ENCODE results near the gene CCL2.

CCL2 gene

DNA sequence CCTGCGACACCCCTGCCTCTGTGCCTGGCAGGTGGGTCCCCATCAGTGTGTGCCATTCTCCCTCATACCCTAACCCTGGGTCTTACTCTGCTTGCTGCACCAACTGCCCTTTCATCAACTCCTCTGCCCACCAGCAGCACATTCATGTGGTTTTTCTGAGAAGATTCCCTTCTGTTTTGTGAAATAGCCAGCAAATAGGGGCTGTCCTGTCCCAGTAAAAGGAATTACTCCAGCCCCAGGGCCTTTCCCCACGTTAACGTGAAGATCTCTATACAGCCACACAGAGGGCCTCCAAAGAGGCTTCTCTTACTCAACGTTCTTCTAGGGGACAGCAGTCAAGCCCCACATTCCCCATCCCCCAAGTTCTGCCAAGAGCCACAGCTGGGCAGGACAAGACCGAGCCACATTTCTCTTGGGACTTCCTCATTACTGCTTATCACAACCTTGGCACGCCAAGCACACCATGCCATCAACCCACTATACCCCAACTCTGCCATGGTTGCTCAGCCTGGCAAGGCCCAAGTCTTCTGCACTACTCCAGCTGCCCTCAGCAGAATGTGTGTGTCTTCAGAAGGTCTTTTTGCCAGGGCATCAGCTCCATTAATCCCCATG, 18.7 kb upstream of the CCL2 start:
- Histone ChIP-seq H3K9ac (ENCODE audit: low read depth in 1 of 2, low read length in 2 of 2) (no peak overlapping the region), H3K4me1 (ENCODE audit: control insufficient read depth in 1 of 2, insufficient read depth in 2 of 2, low read length in 2 of 2) (peaks cover 35 to 40% of the 10 kb centered on the region in 2 donors), H3K27ac (ENCODE audit: low read depth, low read length) (no peak overlapping the region), H3K4me3 (ENCODE audit: low read depth in 1 of 2, low read length in 2 of 2) (no peak overlapping the region), H3K9me3 (ENCODE audit: control insufficient read depth in 1 of 2, low read length in 2 of 2) (no peaks in the 10 kb centered on the region), H3K36me3 (ENCODE audit: control insufficient read depth in 1 of 2, insufficient read depth in 2 of 2, low read length in 2 of 2) (no peaks in the 10 kb centered on the region), H3K27me3 (ENCODE audit: control insufficient read depth in 1 of 2, insufficient read depth in 2 of 2, low read length in 2 of 2) (no peaks in the 10 kb centered on the region)

DNA sequence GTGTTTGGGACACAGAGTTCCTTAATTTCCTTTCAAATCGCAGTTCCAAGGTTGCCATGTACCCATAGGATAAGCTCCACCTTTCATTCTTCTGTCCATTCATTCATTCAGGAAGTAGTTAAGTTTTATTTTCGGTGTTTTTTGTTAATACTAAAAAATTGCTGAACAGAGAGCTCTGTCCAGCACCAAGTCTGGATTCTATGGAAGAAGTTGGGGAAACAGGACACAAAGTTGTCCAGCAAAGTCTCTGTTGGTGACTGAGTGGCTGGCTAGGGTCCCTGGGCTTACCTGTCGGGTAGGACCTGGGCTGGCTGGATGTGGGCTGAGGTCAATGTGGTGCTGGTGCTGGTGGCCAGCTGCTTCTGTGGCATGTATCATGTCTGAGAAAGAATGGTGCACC, 17.6 kb upstream of the CCL2 start:
- Histone ChIP-seq H3K36me3 (ENCODE audit: control insufficient read depth in 1 of 2, insufficient read depth in 2 of 2, low read length in 2 of 2) (no peaks in the 10 kb centered on the region), H3K27ac (ENCODE audit: low read depth, low read length) (no peak overlapping the region), H3K9ac (ENCODE audit: low read depth in 1 of 2, low read length in 2 of 2) (no peak overlapping the region), H3K4me1 (ENCODE audit: control insufficient read depth in 1 of 2, insufficient read depth in 2 of 2, low read length in 2 of 2) (peaks cover 35 to 49% of the 10 kb centered on the region in 2 donors), H3K9me3 (ENCODE audit: control insufficient read depth in 1 of 2, low read length in 2 of 2) (no peaks in the 10 kb centered on the region), H3K4me3 (ENCODE audit: low read depth in 1 of 2, low read length in 2 of 2) (no peak overlapping the region), H3K27me3 (ENCODE audit: control insufficient read depth in 1 of 2, insufficient read depth in 2 of 2, low read length in 2 of 2) (no peaks in the 10 kb centered on the region)

DNA sequence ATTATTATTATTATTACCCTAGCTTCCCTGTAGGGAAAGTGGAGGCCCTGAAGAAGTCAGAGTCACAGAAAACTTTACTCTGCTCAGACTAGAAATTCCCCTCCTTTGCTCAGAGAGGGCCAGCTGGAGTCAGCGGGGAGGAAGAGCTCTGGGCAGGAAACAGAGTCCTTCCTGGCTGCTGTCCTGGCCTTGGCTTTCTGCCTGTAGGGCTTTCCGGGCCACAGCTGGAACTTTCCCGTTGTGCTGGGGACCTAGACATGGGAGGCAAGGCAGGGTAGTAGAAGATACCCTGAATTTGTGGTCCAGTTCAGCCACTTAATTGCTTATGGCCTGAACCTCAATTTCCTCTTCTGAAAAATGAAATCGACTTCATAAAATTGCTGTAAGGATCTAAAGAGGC, 14.0 kb upstream of the CCL2 start:
- peaks cover 20 to 35% of the 10 kb centered on the region in 2 donors for H3K4me1 ChIP-seq (ENCODE audit: control insufficient read depth in 1 of 2, insufficient read depth in 2 of 2, low read length in 2 of 2)
- no peak overlapping the region for H3K4me3 ChIP-seq (ENCODE audit: low read depth in 1 of 2, low read length in 2 of 2)
- H3K36me3 ChIP-seq (ENCODE audit: control insufficient read depth in 1 of 2, insufficient read depth in 2 of 2, low read length in 2 of 2) = no peaks in the 10 kb centered on the region
- H3K9me3 ChIP-seq (ENCODE audit: control insufficient read depth in 1 of 2, low read length in 2 of 2) = no peaks in the 10 kb centered on the region
- H3K27me3 ChIP-seq (ENCODE audit: control insufficient read depth in 1 of 2, insufficient read depth in 2 of 2, low read length in 2 of 2) = no peaks in the 10 kb centered on the region
- H3K9ac ChIP-seq (ENCODE audit: low read depth in 1 of 2, low read length in 2 of 2) = no peak overlapping the region
- no peak overlapping the region for H3K27ac ChIP-seq (ENCODE audit: low read depth, low read length)

DNA sequence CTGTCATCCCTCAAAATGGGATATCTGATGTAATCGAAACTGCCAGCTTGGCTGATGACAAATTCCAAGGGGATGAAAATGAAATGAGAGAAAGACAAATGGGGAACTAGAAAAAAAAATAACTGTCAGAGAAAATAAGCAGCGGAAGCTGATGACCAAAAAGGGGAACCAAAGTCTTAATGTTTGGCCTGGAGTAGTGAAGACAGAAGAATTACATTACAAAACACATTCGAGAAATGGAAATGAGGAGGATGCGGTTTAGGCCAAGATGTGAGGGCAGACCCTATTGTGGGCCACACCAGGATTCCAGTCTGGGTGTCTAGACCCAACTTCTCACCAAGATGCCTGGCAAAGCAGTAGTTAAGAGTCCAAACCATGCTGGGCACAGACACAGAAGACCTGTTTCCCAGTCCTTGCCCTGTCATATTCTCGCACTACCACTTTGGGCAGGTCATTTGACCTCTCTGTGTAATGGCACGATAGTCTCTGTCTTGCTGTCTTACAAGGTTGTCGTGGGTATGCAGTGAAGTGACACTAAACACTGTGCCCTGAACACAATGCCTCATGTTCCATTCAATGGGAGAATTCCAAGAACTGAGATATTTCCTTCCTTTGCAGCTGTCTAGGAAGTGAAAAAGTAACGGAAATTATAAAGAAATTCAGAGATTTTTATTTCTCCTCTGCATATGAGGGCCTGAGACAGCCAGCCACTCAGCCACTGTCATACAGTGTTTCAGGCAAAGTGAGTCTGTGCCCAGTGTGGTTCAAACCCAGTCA, 12.3 kb upstream of the CCL2 start:
- no peaks in the 10 kb centered on the region for H3K27me3 ChIP-seq (ENCODE audit: control insufficient read depth in 1 of 2, insufficient read depth in 2 of 2, low read length in 2 of 2)
- H3K9me3 ChIP-seq (ENCODE audit: control insufficient read depth in 1 of 2, low read length in 2 of 2) = no peaks in the 10 kb centered on the region
- no peak overlapping the region for H3K4me3 ChIP-seq (ENCODE audit: low read depth in 1 of 2, low read length in 2 of 2)
- no peaks in the 10 kb centered on the region for H3K36me3 ChIP-seq (ENCODE audit: control insufficient read depth in 1 of 2, insufficient read depth in 2 of 2, low read length in 2 of 2)
- H3K9ac ChIP-seq (ENCODE audit: low read depth in 1 of 2, low read length in 2 of 2) = no peak overlapping the region
- peaks cover 12 to 33% of the 10 kb centered on the region in 2 donors for H3K4me1 ChIP-seq (ENCODE audit: control insufficient read depth in 1 of 2, insufficient read depth in 2 of 2, low read length in 2 of 2)
- H3K27ac ChIP-seq (ENCODE audit: low read depth, low read length) = peak overlapping the region; percentile 57

DNA sequence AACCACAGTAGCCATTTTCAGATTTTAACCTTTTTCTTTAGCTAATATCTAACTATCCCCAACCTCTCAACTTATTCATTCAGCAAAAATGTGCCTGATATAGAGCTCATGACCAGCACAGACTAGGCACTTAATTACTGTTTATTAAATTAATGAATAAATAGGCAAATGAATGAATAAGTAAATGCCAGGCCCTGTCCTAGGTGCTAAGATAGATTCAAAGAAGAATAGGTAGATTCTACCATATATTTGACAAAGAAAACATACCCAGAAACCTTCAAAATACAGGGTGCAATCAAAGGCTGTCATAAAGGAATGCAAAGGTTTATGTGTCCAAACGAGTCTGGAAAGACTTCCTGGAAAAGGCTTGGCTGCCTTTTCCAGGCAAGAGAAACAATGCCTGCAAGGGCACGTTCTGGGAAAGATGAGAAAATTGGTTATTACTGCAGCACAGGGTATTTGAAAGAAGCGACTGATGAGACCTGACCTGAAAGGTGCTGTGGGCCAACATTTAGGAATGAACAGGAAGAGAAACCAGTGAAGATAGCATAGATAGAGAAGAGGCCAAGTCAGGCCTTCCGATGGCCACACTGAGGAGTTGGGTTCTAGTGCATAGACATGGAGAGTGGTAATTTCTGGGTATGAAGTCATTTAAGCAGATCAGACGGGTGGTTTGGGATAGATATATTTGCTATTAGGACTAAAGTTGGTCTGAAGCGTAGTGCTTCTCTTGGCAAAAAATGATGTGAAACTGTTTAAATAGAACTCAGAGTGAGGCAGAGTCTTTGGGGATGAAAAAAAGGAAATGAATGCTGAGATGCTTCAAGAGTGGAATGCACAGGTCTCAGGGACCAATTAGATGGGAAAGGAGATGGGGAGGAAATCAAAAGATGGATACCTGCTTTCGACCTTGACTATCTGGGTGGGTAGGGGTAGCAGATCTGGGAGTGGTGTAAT, 11.4 kb upstream of the CCL2 start:
- Histone ChIP-seq H3K27me3 (ENCODE audit: control insufficient read depth in 1 of 2, insufficient read depth in 2 of 2, low read length in 2 of 2) (no peaks in the 10 kb centered on the region), H3K36me3 (ENCODE audit: control insufficient read depth in 1 of 2, insufficient read depth in 2 of 2, low read length in 2 of 2) (no peaks in the 10 kb centered on the region), H3K27ac (ENCODE audit: low read depth, low read length) (no peak overlapping the region)

DNA sequence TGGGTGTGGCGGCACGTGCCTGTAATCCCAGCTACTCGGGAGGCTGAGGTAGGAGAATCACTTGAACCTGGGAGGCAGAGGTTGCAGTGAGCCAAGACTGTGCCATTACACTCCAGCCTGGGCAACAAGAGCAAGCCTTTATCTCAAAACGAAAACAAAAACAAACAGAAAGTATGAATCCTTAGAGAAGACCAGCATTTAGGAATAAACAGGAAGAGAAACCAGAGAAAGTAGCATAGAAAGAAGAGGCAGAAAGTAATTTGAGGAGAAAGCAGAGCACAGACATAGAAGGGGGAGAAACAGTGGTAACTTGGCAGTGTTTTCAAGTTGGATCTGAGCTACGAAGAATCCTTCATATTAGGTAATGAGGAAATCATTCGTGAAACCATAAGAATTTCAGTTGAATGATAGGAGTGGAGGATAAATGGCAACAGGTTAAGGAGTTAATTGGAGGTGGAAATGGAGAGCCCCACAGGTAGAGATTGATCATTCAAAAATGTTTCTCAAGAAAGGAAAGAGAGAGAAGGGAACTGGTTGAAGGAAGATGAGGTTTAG, 9.7 kb upstream of the CCL2 start:
- Histone ChIP-seq H3K36me3 (ENCODE audit: control insufficient read depth in 1 of 2, insufficient read depth in 2 of 2, low read length in 2 of 2) (no peaks in the 10 kb centered on the region), H3K9me3 (ENCODE audit: control insufficient read depth in 1 of 2, low read length in 2 of 2) (no peaks in the 10 kb centered on the region), H3K27ac (ENCODE audit: low read depth, low read length) (no peak overlapping the region), H3K4me3 (ENCODE audit: low read depth in 1 of 2, low read length in 2 of 2) (no peak overlapping the region), H3K4me1 (ENCODE audit: control insufficient read depth in 1 of 2, insufficient read depth in 2 of 2, low read length in 2 of 2) (peaks cover 30 to 47% of the 10 kb centered on the region in 2 donors), H3K27me3 (ENCODE audit: control insufficient read depth in 1 of 2, insufficient read depth in 2 of 2, low read length in 2 of 2) (no peaks in the 10 kb centered on the region), H3K9ac (ENCODE audit: low read depth in 1 of 2, low read length in 2 of 2) (no peak overlapping the region)

More for the DNA sequence above, 11.4 kb upstream of the CCL2 start:
- no peak overlapping the region for H3K4me3 ChIP-seq (ENCODE audit: low read depth in 1 of 2, low read length in 2 of 2)
- peaks cover 21 to 41% of the 10 kb centered on the region in 2 donors for H3K4me1 ChIP-seq (ENCODE audit: control insufficient read depth in 1 of 2, insufficient read depth in 2 of 2, low read length in 2 of 2)
- no peak overlapping the region for H3K9ac ChIP-seq (ENCODE audit: low read depth in 1 of 2, low read length in 2 of 2)
- H3K9me3 ChIP-seq (ENCODE audit: control insufficient read depth in 1 of 2, low read length in 2 of 2) = no peaks in the 10 kb centered on the region

DNA sequence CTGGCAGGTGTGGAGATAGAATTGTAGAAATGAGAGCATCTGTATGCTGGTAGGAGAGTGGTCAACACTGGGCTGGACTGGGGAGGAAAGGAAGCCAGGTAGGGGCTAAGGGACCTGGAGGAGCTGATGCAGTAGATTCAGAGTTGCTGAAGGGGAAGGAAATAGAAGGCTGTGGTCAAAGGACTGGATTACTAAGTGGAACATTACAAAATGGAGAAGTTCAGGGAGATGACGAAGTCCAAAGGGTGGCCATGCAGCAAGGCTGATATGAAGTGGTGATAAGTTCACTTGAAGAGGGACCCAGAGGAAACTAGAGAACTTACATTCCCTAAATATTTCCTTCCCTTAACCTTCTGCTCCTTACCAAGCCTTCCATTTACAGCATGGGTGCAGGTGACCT, 8.6 kb upstream of the CCL2 start:
- peaks cover 30 to 48% of the 10 kb centered on the region in 2 donors for H3K4me1 ChIP-seq (ENCODE audit: control insufficient read depth in 1 of 2, insufficient read depth in 2 of 2, low read length in 2 of 2)
- H3K4me3 ChIP-seq (ENCODE audit: low read depth in 1 of 2, low read length in 2 of 2) = no peak overlapping the region
- H3K27me3 ChIP-seq (ENCODE audit: control insufficient read depth in 1 of 2, insufficient read depth in 2 of 2, low read length in 2 of 2) = no peaks in the 10 kb centered on the region
- no peaks in the 10 kb centered on the region for H3K9me3 ChIP-seq (ENCODE audit: control insufficient read depth in 1 of 2, low read length in 2 of 2)
- no peak overlapping the region for H3K9ac ChIP-seq (ENCODE audit: low read depth in 1 of 2, low read length in 2 of 2)
- H3K36me3 ChIP-seq (ENCODE audit: control insufficient read depth in 1 of 2, insufficient read depth in 2 of 2, low read length in 2 of 2) = no peaks in the 10 kb centered on the region
- no peak overlapping the region for H3K27ac ChIP-seq (ENCODE audit: low read depth, low read length)

DNA sequence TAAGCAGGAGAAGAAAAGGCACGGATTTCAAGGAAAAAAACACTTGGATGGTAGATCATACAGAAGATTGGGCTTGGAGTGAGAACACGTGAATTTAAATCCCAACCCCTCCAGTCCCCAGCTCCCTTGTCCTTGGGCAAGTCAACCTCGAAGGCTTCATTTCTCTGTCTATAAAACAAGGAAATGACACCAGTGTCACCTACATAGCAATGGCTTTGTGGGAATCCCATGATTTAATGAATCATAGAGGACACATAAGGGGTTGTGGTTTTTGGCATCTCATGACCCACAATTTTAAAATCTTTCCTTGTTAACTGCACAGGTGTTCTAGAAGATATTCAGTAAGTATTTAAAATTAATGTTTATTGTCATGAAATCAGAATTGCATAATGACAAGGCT, 8.2 kb upstream of the CCL2 start:
- no peaks in the 10 kb centered on the region for H3K27me3 ChIP-seq (ENCODE audit: control insufficient read depth in 1 of 2, insufficient read depth in 2 of 2, low read length in 2 of 2)
- no peak overlapping the region for H3K27ac ChIP-seq (ENCODE audit: low read depth, low read length)
- no peaks in the 10 kb centered on the region for H3K36me3 ChIP-seq (ENCODE audit: control insufficient read depth in 1 of 2, insufficient read depth in 2 of 2, low read length in 2 of 2)
- no peak overlapping the region for H3K4me3 ChIP-seq (ENCODE audit: low read depth in 1 of 2, low read length in 2 of 2)
- peaks cover 35 to 50% of the 10 kb centered on the region in 2 donors for H3K4me1 ChIP-seq (ENCODE audit: control insufficient read depth in 1 of 2, insufficient read depth in 2 of 2, low read length in 2 of 2)
- H3K9ac ChIP-seq (ENCODE audit: low read depth in 1 of 2, low read length in 2 of 2) = no peak overlapping the region
- H3K9me3 ChIP-seq (ENCODE audit: control insufficient read depth in 1 of 2, low read length in 2 of 2) = no peaks in the 10 kb centered on the region

DNA sequence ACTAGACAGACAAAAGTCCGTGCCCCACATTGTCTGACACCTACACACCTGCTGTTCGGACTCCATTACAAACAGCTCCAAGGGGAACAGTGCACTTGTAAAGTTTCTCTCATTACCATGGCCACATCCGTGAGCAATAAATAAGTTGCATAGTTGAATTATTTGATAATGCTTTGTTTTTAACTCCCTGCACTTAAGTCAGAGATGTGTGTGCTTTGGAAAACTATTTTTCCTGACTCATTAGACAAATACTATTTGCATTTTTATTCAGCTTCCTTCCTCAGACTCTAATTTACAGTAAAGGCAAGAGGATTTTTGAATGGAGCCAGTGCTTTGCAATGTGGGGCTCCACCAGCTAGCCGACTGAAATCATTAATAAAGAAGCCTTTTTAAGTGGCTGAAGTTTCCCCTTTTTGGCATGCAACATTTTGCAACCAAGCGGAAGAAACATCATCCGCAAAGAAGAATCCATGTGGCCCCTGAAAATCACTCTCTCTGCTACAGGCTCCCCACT, 6.5 kb upstream of the CCL2 start:
- Histone ChIP-seq H3K9ac (ENCODE audit: low read depth in 1 of 2, low read length in 2 of 2) (no peak overlapping the region), H3K27ac (ENCODE audit: low read depth, low read length) (no peak overlapping the region), H3K4me3 (ENCODE audit: low read depth in 1 of 2, low read length in 2 of 2) (peak overlapping the region in 1 of 2 donors; percentile 16), H3K27me3 (ENCODE audit: control insufficient read depth in 1 of 2, insufficient read depth in 2 of 2, low read length in 2 of 2) (no peaks in the 10 kb centered on the region), H3K9me3 (ENCODE audit: control insufficient read depth in 1 of 2, low read length in 2 of 2) (no peaks in the 10 kb centered on the region), H3K36me3 (ENCODE audit: control insufficient read depth in 1 of 2, insufficient read depth in 2 of 2, low read length in 2 of 2) (no peaks in the 10 kb centered on the region), H3K4me1 (ENCODE audit: control insufficient read depth in 1 of 2, insufficient read depth in 2 of 2, low read length in 2 of 2) (peaks cover 50 to 56% of the 10 kb centered on the region in 2 donors)
